K562 (cell line): Measurements from ENCODE around the gene MTMR12. TPM values are rescaled to one million over a fixed set of nuclear protein-coding genes. Genes with fewer than 3 reads are reported as not detected.

Experiments used
- ARID1B ChIP-seq: fragments of 450-650 bp; IDR thresholded peaks from 2 replicates; pipeline ENCODE4 v1.6.1; 2016; ENCODE audit warnings: antibody characterized with exemption, mild to moderate bottlenecking, inconsistent platforms
- C11orf30 ChIP-seq: fragments of 450-650 bp; IDR thresholded peaks from 2 replicates; pipeline ENCODE4 v1.6.1; 2016; ENCODE audit warnings: low read depth, mild to moderate bottlenecking
- FOXJ2 ChIP-seq: fragments of 200-800 bp; sonication (Bioruptor generic); IDR thresholded peaks from 2 replicates; pipeline ENCODE4 v1.6.1; 2016; ENCODE audit warnings: missing genetic modification characterization, missing compliant biosample characterization
- KAT7 ChIP-seq: sonication (generic); formaldehyde crosslinking; IDR thresholded peaks from 2 replicates; pipeline ENCODE4 v1.8.0; 2022; ENCODE audit warnings: missing genetic modification reagents, mild to moderate bottlenecking, borderline replicate concordance
- PRPF4 ChIP-seq: fragments of 200-400 bp; formaldehyde crosslinking; IDR thresholded peaks from one replicate; pipeline ENCODE4 v1.6.1; 2017; ENCODE audit warnings: low read length, low read depth, mild to moderate bottlenecking; ENCODE audit not compliant: insufficient read depth, poor library complexity, severe bottlenecking
- REST ChIP-seq, 2 experiments: fragments of 450-650 bp; formaldehyde crosslinking in 1 of 2; IDR thresholded peaks; 2 replicates each; pipeline versions ENCODE4 v1.4.0 to v1.6.1; 2014 to 2020; ENCODE audit warnings: mild to moderate bottlenecking in 2 of 2, borderline replicate concordance in 1 of 2, low read depth in 1 of 2
- SOX6 ChIP-seq: fragments of 450-650 bp; IDR thresholded peaks from 2 replicates; pipeline ENCODE4 v1.6.1; 2014; ENCODE audit warnings: mild to moderate bottlenecking
- TBL1XR1 ChIP-seq, 2 experiments: IDR thresholded peaks; 2 replicates each; pipeline ENCODE4 v1.6.1; 2012; ENCODE audit warnings: improper control_type of control experiment in 2 of 2, low read length in 2 of 2, mild to moderate bottlenecking in 1 of 2
- TFE3 ChIP-seq: fragments of 450-650 bp; formaldehyde crosslinking; IDR thresholded peaks from 2 replicates; pipeline ENCODE4 v1.4.0; 2020; ENCODE audit warnings: mild to moderate bottlenecking, mixed read lengths
- TRIM24 ChIP-seq, 2 experiments: fragments of 450-650 bp; IDR thresholded peaks; 2 replicates each; pipeline ENCODE4 v1.6.1; 2016
- polyA plus RNA-seq, 8 experiments: library from polyadenylated mRNA; depleted of rRNA in 4 of 8; stranded (reverse) in 5 of 8; unstranded in 3 of 8; fragments of >200 nt; fragmentation: Nextera tagmentation in 2 of 8; fragmentation: Illumina TruSeq in 1 of 8; extraction: Ambion mirVana in 2 of 8; extraction: Trizol in 1 of 8; gene quantifications; 2 replicates each; pipeline versions ENCODE4 v1.2.1 to v1.2.3, GENCODE V29; 2011 to 2014; ENCODE audit warnings: inconsistent platforms in 1 of 8, missing spikeins in 1 of 8
- total RNA-seq, 7 experiments: library from RNA; depleted of rRNA in 6 of 7; stranded (reverse); fragments of >200 nt in 6 of 7; fragmentation: Illumina TruSeq in 2 of 7; extraction: Trizol in 2 of 7; gene quantifications; 2 replicates each; pipeline versions ENCODE4 v1.2.1 to v1.2.3, GENCODE V29; 2011 to 2021; ENCODE audit warnings: low replicate concordance in 1 of 7
- TF ChIP-seq, protein P1 (sequence below), 3 experiments: fragments of 200-800 bp in 1 of 3; sonication (Bioruptor generic) in 1 of 3; sonication (generic) in 1 of 3; formaldehyde crosslinking in 1 of 3; IDR thresholded peaks; 2 replicates each; pipeline versions ENCODE4 v1.6.1 to v1.8.0; 2016 to 2022; ENCODE audit warnings: mild to moderate bottlenecking in 2 of 3, missing compliant biosample characterization in 2 of 3, missing genetic modification characterization in 2 of 3, missing genetic modification reagents in 1 of 3

MTMR12 gene
- total and polyA plus RNA-seq, 9 of the 15 experiments (the other 6 are each of a cell fraction or from before 2014, with no cell fraction given), result 4.0 to 28.7 (median 17.1) TPM

DNA sequence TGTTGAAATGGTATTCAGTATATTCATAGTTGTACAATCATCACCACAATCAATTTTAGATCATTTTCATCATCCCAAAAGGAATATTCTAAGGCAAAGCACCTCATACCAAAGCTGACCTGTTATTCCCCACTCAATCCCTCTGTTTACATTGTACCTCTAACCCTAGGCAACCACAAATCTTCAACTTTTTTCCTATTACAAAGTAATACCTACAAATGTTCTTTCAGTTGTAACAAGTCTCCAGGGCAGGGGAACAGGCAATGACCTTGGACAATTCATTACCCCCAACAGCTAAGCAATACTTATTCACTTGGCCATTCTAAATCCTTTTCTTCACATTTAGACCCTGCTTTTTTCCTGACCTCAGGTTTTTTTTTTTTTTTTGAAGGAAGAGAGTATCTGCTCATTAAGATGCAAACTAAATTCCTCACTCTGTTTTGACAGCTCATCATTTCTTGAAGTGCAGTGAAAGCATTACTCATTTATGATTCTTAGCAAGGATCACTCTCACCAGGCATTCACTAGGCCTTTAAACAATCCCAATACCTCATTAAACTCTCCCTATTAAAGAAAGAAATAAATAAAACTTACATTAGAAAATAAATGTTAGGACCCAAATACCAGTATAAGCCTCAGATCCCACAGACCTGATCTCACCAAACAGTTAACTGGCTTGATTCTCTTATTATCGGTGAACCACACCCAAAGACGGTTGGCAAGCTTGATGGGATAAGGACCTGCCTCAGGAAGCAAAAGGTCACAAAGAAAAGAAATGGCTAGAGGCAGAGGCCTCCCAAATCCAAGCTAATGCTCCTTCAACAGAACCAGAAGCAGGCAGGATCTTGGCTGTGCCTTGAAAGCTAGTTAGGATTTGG, 15.3 kb downstream of the MTMR12 start (continued):
- TF ChIP-seq C11orf30 (peak; percentile 92), TRIM24 (IDR thresholded peaks at IDR 0.05) (no peak), PRPF4 (no peak), KAT7 (CRISPR knock-in tag) (no peak), TFE3 (CRISPR knock-in tag) (no peak), SOX6 (0 out of 2 replicates have a peak, but pooled peaks have one; percentile 19), TBL1XR1 (IDR thresholded peaks at IDR 0.05; ENCODE audit: low read length in 2 of 2) (0 out of 4 replicates have a peak, but pooled peaks of 1 of the 2 experiments have one; percentile 33), ARID1B (peak; percentile 77), FOXJ2 (tag) (no peak), REST (IDR thresholded peaks at IDR 0.05; ENCODE audit: borderline replicate concordance) (no peak), REST (CRISPR knock-in tag; IDR thresholded peaks at IDR 0.05; ENCODE audit: low read depth) (no peak)
- TF ChIP-seq, protein P1, sequence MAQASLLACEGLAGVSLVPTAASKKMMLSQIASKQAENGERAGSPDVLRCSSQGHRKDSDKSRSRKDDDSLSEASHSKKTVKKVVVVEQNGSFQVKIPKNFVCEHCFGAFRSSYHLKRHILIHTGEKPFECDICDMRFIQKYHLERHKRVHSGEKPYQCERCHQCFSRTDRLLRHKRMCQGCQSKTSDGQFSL (CRISPR knock-in tag; IDR thresholded peaks at IDR 0.05), result no peak
- TF ChIP-seq, protein P1 (tag; IDR thresholded peaks at IDR 0.05), result 0 out of 4 replicates have a peak, but pooled peaks of 1 of the 2 experiments have one; percentile 32
- TF ChIP-seq, all 486 proteins: peak for 41
